ENCODE data around the gene COMMD6. TPM values are rescaled to one million over a fixed set of nuclear protein-coding genes. Genes with fewer than 3 reads are reported as not detected.

Gene COMMD6
- total RNA-seq, result 120 TPM in 2 replicates

DNA sequence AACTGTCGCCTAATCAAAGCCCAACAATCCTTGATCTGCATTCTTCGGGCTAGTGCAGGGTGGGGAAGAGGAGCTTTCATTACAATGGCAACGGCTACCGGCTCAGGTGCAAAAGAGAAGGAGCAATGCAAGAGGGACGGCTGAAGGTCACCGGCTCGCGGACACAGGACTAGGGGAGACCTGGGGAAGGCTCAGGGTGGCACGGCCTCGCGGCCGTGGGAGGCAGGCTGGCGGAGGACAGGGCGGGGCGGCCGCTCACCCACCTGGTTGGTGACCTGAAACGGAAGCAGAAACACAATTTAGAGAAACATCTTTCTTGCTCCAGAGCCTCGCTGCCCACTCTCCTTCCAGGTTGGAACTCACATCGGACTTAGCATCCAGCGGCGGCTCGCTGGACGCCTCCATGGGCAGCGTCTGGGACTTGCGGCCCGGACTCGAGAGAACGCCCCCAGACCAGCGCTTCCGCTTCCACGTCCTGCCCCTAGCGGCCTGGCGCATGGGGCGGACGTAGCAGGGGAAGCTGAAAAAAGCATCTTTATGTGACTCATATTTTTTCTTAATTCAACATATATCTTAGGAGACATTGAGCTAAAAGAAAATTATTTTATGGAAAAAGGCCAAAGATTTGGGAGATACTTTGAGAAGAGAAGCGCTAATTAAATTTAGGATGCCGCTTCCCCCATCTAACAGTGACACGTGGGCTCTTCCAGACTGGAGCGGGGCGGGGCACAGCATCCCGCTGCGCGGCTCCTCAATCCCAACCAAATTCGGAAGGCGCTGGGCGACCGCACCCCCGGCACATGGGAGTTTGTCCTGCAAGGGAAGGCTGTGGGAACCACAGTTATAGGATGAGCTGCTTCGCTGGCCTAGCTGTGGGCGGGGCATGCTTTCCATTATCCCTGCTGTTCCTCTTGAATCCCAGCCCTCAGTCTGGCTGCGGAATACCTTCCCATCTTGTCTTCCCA lies at the start of gene COMMD6:
TSS of gene COMMD6 (minus strand) at position 441 of the 965 bp plus-strand sequence. CDS start at position 405, 36 bp downstream.
- Mint-ChIP-seq H3K4me1 (ENCODE audit: low read depth) (peaks cover 31% of the 10 kb centered on the region), H3K27ac (peak within 1 kb of the TSS; percentile 79), H3K9me3 (no peaks in the 10 kb centered on the region), H3K4me3 (ENCODE audit: low read depth) (peak within 1 kb of the TSS; percentile 93), H3K27me3 (ENCODE audit: low read depth) (no peaks in the 10 kb centered on the region), H3K36me3 (ENCODE audit: low read depth) (peaks cover 30% of the 10 kb centered on the region)
- intact Hi-C loops (cut with micrococcal nuclease), result loop anchor here (1.0 kb wide), 2 partner anchors 12 to 55 kb away; partner anchors contain the start of genes TBC1D4 and UCHL3
- peak; percentile 65 for DNase-seq (ENCODE audit: low spot score)

- Mint-ChIP-seq H3K36me3 (ENCODE audit: low read depth) (peaks cover 38% of the 10 kb centered on the region), H3K4me3 (ENCODE audit: low read depth) (no peak overlapping the region), H3K27ac (no peak overlapping the region), H3K4me1 (ENCODE audit: low read depth) (no peaks in the 10 kb centered on the region), H3K27me3 (ENCODE audit: low read depth) (no peaks in the 10 kb centered on the region), H3K9me3 (peaks cover 22% of the 10 kb centered on the region)
- intact Hi-C loops (cut with micrococcal nuclease), result no loop called here
- no peak for DNase-seq (ENCODE audit: low spot score)
These were observed 47.5 kb upstream of the COMMD6 start for GRCh38 chr13:75585153-75585552.

GRCh38 chr13:75583091-75583490 lies 45.5 kb upstream of the COMMD6 start:
- intact Hi-C loops (cut with micrococcal nuclease), result no loop called here
- H3K27ac Mint-ChIP-seq, result no peak overlapping the region
- no peak for DNase-seq (ENCODE audit: low spot score)
- no peaks in the 10 kb centered on the region for H3K27me3 Mint-ChIP-seq (ENCODE audit: low read depth)
- peaks cover 41% of the 10 kb centered on the region for H3K36me3 Mint-ChIP-seq (ENCODE audit: low read depth)
- no peak overlapping the region for H3K4me3 Mint-ChIP-seq (ENCODE audit: low read depth)
- H3K4me1 Mint-ChIP-seq (ENCODE audit: low read depth), result peaks cover 7% of the 10 kb centered on the region
- H3K9me3 Mint-ChIP-seq, result peaks cover 22% of the 10 kb centered on the region

DNA sequence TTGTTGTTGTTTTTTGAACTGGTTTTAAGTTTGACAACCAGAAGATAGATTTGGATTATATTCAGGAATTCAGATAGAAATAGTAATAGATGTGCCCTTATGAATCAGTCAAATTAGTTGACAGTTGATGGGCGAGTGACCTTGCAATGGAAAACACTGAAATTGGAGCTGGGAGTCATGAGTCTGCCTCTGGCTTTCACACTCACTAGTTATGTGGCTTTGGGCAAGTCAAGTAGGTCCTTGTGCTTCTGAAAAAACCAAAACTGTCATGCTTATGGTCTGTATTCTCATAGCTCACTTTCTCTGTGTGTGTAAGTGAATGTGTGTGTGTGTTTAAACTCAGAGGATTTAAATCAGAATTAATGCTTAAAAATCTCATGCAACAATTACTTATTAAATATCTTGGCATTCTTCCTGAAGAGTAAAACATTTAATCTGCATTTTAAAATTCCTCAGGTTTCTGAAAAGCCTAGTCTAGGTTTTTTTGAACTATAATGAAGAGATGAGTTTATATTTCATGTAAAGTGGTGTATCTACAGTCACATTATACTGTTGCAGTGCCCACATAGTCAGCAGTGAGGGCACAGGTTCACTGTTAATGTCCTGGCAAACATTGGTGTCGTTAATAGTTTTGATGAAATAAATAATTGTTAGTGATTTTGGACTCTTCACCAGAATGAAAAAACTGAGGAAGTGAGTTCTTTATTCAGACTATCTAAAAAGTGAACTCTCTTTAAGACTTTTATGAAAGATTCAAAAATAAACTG lies 44.4 kb upstream of the COMMD6 start:
- Mint-ChIP-seq H3K4me1 (ENCODE audit: low read depth) (peaks cover 7% of the 10 kb centered on the region), H3K4me3 (ENCODE audit: low read depth) (no peak overlapping the region), H3K27me3 (ENCODE audit: low read depth) (no peaks in the 10 kb centered on the region)

GRCh38 chr13:75579529-75579928 lies 41.9 kb upstream of the COMMD6 start:
- Mint-ChIP-seq H3K4me3 (ENCODE audit: low read depth) (no peak overlapping the region), H3K9me3 (peaks cover 14% of the 10 kb centered on the region), H3K4me1 (ENCODE audit: low read depth) (peaks cover 7% of the 10 kb centered on the region), H3K27ac (peak overlapping the region; percentile 49), H3K36me3 (ENCODE audit: low read depth) (peaks cover 44% of the 10 kb centered on the region), H3K27me3 (ENCODE audit: low read depth) (no peaks in the 10 kb centered on the region)
- intact Hi-C loops (cut with micrococcal nuclease), result no loop called here
- no peak for DNase-seq (ENCODE audit: low spot score)

More for the DNA sequence above, 44.4 kb upstream of the COMMD6 start:
- no peak for DNase-seq (ENCODE audit: low spot score)
- no peak overlapping the region for H3K27ac Mint-ChIP-seq
- peaks cover 22% of the 10 kb centered on the region for H3K9me3 Mint-ChIP-seq
- intact Hi-C loops (cut with micrococcal nuclease), result no loop called here
- H3K36me3 Mint-ChIP-seq (ENCODE audit: low read depth), result peaks cover 39% of the 10 kb centered on the region

DNA sequence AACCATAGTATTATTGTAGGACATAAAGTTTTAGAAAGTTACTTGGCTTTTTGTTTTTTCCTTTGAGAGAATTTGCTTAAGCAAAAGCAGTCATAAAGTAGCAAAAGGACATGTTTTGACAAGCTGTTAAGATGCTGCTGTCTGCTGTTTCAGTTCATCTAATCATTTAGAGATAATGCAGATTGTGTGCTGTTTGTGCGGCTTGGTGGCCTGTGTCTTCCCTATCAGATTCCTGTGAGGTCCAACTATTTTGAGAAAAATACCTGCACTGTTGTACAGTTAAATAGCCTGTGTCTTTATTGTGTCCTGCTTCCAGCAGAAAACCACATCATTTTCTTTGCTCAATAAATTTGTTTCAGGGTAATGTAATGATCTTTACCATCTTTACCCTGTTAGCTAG lies 31.9 kb upstream of the COMMD6 start:
- H3K36me3 Mint-ChIP-seq (ENCODE audit: low read depth), result peaks cover 60% of the 10 kb centered on the region
- no peaks in the 10 kb centered on the region for H3K9me3 Mint-ChIP-seq
- intact Hi-C loops (cut with micrococcal nuclease), result no loop called here
- no peak overlapping the region for H3K4me3 Mint-ChIP-seq (ENCODE audit: low read depth)
- peaks cover 10% of the 10 kb centered on the region for H3K4me1 Mint-ChIP-seq (ENCODE audit: low read depth)
- DNase-seq (ENCODE audit: low spot score), result no peak
- H3K27ac Mint-ChIP-seq, result no peak overlapping the region
- no peaks in the 10 kb centered on the region for H3K27me3 Mint-ChIP-seq (ENCODE audit: low read depth)

- intact Hi-C loops (cut with micrococcal nuclease), result no loop called here
- Mint-ChIP-seq H3K27ac (no peak overlapping the region), H3K36me3 (ENCODE audit: low read depth) (peaks cover 40% of the 10 kb centered on the region), H3K9me3 (no peaks in the 10 kb centered on the region), H3K27me3 (ENCODE audit: low read depth) (no peaks in the 10 kb centered on the region), H3K4me1 (ENCODE audit: low read depth) (peaks cover 10% of the 10 kb centered on the region), H3K4me3 (ENCODE audit: low read depth) (no peak overlapping the region)
- no peak for DNase-seq (ENCODE audit: low spot score)
These were observed 29.0 kb upstream of the COMMD6 start for GRCh38 chr13:75566658-75567057.

DNA sequence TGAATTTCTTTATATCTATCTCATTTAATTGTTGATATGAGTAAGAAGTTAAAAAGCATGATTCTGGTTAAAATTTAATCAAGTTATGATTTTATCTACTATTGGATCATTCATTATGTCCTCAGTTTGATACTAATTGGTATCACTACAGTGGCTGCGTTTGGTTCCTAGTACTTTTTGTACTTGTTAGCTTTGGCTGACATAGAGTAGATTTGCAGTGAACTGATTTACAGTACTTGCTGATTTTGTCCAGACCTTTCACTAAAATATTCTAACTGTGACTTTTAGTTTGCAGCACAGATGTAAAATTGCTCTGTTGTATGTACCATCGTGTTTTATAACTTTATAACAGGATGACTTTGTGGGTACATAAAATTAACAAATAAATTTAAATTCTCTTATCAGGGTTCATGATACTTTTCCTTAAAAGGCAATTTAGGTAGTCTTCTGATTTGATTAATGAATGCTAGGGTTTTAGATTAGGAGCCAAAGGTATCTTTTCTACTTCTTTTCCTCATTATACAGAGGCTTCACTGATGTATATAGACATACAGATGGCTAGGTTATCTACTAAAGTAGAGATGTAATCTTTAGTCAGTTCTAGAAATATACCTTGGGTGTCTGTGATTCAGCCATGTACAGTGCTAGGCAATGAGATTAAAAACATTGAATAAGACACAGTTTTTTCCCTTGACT lies 20.7 kb upstream of the COMMD6 start:
- Mint-ChIP-seq H3K4me1 (ENCODE audit: low read depth) (peaks cover 18% of the 10 kb centered on the region), H3K27me3 (ENCODE audit: low read depth) (no peaks in the 10 kb centered on the region), H3K36me3 (ENCODE audit: low read depth) (peaks cover 38% of the 10 kb centered on the region), H3K9me3 (no peaks in the 10 kb centered on the region), H3K4me3 (ENCODE audit: low read depth) (no peak overlapping the region), H3K27ac (peak overlapping the region; percentile 73)
- DNase-seq (ENCODE audit: low spot score), result no peak
- intact Hi-C loops (cut with micrococcal nuclease), result no loop called here

DNA sequence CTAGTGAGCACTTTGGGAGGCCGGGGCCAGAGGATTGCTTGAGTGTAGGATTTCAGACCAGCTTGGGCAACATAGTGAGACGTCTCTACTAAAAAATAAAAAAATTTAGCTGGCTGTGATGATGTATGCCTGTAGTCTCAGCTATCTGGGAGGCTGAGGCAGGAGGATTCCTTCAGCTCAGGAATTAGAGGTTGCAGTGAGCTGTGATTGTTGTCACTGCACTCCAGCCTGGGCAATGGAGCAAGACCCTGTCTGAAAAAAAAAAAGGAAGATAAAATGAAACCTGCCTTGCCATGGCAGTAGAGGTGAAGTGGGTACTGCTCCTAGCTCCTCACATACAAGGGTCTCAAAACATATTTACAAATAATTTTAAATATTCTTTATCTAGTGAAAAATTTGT lies 19.3 kb upstream of the COMMD6 start:
- H3K27ac Mint-ChIP-seq, result no peak overlapping the region
- H3K4me1 Mint-ChIP-seq (ENCODE audit: low read depth), result peaks cover 19% of the 10 kb centered on the region
- no peaks in the 10 kb centered on the region for H3K27me3 Mint-ChIP-seq (ENCODE audit: low read depth)
- no peak for DNase-seq (ENCODE audit: low spot score)
- no peaks in the 10 kb centered on the region for H3K9me3 Mint-ChIP-seq
- H3K36me3 Mint-ChIP-seq (ENCODE audit: low read depth), result peaks cover 41% of the 10 kb centered on the region
- intact Hi-C loops (cut with micrococcal nuclease), result no loop called here
- no peak overlapping the region for H3K4me3 Mint-ChIP-seq (ENCODE audit: low read depth)

DNA sequence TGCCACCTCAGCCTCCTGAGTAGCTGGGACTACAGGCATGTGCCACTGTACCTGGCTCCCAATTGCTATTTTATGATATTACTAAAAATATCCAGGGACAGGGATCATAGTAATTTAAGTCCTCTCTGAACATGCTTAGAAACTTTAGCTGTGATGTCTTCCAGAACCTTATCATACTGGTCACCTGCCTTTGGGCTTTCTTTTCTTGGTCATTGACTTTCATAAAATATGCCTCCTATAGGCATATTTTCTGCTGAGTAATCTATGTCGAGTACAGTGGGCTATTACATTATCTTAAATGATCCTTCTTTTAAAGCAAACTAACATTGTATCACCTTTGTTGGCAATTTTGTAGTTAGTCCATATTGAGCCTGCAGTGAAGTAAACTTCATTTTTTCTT lies 18.2 kb upstream of the COMMD6 start:
- Mint-ChIP-seq H3K4me1 (ENCODE audit: low read depth) (peaks cover 23% of the 10 kb centered on the region), H3K27ac (no peak overlapping the region), H3K36me3 (ENCODE audit: low read depth) (peaks cover 40% of the 10 kb centered on the region), H3K9me3 (no peaks in the 10 kb centered on the region), H3K4me3 (ENCODE audit: low read depth) (no peak overlapping the region), H3K27me3 (ENCODE audit: low read depth) (no peaks in the 10 kb centered on the region)
- no peak for DNase-seq (ENCODE audit: low spot score)
- intact Hi-C loops (cut with micrococcal nuclease), result no loop called here

DNA sequence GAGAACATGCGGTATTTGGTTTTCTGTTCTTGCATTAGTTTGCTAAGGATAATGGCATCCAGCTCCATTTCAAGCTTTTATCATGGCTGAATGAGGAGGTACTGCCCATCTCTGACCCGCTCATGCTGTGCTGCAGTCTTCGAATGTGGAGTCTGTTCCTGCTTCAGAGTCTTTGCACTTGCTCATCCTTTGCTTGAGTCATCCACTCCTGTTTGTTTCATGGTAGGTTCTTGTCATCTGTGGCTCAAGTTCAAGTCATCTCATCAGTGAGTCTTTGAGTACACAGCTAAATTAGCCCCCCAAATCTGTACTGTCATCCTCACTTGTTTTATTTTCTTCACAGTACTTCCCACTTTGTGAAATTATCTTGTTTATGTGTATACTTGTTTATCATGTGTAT lies 17.3 kb upstream of the COMMD6 start:
- Mint-ChIP-seq H3K36me3 (ENCODE audit: low read depth) (peaks cover 35% of the 10 kb centered on the region), H3K27me3 (ENCODE audit: low read depth) (no peaks in the 10 kb centered on the region), H3K4me3 (ENCODE audit: low read depth) (no peak overlapping the region), H3K4me1 (ENCODE audit: low read depth) (peaks cover 32% of the 10 kb centered on the region), H3K27ac (peak overlapping the region; percentile 8), H3K9me3 (no peaks in the 10 kb centered on the region)
- DNase-seq (ENCODE audit: low spot score), result no peak
- intact Hi-C loops (cut with micrococcal nuclease), result no loop called here

DNA sequence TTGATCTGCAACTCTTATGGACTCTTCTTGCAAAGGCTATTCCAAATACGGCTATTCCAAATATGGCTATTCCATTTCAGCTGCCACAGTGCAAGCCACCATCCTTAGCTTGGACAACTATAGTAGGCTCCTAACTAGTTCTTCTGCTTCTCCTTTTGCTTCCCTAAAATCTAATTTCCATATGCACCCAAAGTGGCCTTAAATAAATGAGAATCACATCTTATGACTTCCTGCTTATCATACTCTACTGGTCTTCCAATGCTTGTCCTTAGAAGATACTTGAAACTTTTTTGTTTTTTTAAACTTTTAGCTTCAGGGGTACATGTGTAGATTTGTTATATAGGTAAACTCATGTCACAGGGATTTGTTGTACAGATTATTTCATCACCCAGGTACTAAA lies 16.8 kb upstream of the COMMD6 start:
- Mint-ChIP-seq H3K27me3 (ENCODE audit: low read depth) (no peaks in the 10 kb centered on the region), H3K27ac (no peak overlapping the region), H3K4me1 (ENCODE audit: low read depth) (peaks cover 32% of the 10 kb centered on the region), H3K36me3 (ENCODE audit: low read depth) (peaks cover 34% of the 10 kb centered on the region), H3K4me3 (ENCODE audit: low read depth) (no peak overlapping the region), H3K9me3 (no peaks in the 10 kb centered on the region)
- no peak for DNase-seq (ENCODE audit: low spot score)
- intact Hi-C loops (cut with micrococcal nuclease), result no loop called here

All from activated T-helper 2 cell treated with anti-CD3 and anti-CD28 coated beads, Interferon-gamma antibody, Interleukin-2, Interleukin-4, amounts not matched to agents 10 μg/mL and 5 μg/mL and 100 μg/mL, durations not matched to agents 14 hours and 24 hours and 36 hours (primary cell).